GM21381 (cell line): Measurements from ENCODE around the gene ZMYND15.

Experiments used
- ATAC-seq: cut with Tn5 transposase; IDR thresholded peaks from one replicate; pipeline ENCODE4 v1.9.1; 2021; ENCODE audit warnings: mild to moderate bottlenecking, moderate library complexity; ENCODE audit not compliant: unreplicated experiment

ZMYND15 gene

DNA sequence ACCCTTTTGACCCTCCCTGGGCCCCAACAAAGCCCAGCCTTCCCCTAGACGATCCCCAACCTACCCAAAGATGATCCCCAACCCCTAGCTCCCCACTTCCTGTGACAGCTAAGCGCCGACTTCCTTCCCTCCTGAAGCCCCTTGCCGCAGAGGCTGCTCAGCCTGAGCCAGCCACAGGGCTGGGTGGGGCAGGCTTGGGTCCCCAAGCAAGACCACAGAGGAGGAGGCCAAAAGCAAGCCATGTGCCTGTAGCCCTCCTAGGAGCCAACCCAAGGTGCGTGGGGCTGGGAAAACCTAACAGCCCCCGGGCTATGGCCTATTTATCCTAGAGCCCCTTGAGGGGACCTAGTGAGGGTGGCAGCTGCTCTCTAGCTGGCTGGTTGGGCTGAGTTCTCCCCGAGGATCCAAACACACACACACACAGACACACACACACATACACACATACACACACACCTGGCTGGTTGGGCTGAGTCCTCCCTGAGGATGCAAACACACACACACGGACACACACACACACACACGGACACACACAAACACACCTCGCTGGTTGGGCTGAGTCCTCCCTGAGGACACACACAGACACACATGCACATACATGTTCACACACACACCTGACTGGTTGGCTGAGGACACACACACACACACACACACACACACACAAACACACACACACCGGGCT, 24.4 kb upstream of the ZMYND15 start:
- ATAC-seq, result no peak

DNA sequence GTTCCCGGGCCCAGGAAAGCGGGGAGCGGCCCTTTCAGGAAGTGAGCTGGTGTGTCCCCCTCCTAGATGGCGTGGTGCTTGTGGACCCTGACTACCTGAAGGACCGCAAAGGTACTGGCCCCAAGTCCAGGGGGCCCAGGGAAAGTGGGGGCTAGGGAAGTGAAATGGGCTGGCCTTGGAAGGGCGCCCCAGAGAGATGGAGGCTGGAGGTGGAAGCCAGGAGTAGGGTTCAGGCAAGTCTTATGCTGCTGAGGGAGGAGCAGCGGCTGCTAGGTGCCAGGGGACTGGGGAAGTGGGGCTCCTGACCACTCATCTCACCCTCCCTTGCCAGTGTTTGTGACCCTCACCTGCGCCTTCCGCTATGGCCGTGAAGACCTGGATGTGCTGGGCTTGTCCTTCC, 23.6 kb upstream of the ZMYND15 start:
- ATAC-seq, result no peak

DNA sequence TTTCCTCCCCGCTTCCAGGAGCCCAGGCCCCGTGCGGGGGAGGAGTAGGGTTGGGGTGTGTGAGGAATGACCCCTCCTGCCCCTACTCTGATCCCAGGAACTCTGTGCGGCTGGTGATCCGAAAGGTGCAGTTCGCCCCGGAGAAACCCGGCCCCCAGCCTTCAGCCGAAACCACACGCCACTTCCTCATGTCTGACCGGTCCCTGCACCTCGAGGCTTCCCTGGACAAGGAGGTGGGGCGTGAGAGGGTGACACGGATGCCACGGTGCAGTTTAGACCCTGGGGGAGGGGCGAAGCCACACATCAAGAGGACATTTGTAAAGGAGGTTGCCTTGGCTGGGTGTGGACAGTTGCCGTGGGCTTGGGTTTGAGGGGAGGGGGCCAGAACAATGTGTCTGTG, 21.8 kb upstream of the ZMYND15 start:
- ATAC-seq, result no peak

DNA sequence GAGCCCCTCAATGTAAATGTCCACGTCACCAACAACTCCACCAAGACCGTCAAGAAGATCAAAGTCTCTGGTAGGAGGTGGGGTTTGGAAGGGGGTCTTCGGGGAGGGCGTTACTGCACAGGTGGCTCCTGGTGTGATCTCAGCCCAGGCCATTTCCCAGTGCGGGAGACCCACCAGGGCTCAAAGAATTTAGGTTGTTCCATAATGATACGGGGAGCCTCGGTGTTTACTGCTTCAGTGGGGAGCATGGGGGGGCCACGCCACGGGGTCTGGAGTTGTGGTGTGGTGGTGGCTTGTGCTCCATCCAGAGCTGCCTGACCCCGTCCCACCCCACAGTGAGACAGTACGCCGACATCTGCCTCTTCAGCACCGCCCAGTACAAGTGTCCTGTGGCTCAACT, 21.4 kb upstream of the ZMYND15 start:
- no peak for ATAC-seq

DNA sequence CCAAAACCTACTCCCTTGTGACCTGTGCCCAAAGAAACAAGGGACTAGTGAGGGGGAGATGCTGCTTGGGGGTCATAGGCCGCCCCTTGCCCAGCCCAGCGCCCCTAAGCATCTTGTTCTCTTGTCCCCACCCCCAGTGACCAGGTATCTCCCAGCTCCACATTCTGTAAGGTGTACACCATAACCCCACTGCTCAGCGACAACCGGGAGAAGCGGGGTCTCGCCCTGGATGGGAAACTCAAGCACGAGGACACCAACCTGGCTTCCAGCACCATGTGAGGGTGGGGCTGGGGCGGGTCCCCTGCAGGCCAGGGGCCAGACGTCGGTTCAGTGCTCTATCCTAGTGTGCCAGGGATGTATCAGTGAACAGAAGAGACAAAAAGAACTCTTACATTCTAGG, 20.5 kb upstream of the ZMYND15 start:
- no peak for ATAC-seq

DNA sequence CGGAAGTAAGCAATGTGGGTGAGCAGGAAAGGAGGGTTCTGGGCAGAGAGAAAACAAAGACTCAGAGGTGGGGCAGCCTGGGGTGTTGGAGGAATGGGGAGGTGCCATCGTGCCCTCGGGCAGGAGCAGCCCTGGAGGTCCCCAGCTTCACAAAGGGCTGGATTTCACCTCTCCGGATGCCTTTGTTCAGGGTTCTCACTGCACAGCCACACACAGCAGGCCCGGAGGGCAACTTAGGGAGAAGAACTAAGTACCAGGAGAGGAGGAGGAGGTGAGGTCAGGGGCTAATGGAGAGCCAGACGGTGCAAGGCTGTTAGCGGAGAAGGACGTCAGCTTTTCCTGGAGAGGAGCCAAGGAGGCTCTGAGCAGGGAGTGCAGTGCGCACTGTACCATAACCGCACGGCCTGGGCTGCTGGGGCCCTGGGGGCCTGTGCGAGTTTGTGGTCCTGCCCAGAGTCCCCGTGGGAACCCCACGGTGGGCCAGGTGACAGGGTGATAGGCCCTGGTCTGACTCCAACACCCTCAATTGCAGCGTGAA, 19.9 kb upstream of the ZMYND15 start:
- ATAC-seq, result no peak

DNA sequence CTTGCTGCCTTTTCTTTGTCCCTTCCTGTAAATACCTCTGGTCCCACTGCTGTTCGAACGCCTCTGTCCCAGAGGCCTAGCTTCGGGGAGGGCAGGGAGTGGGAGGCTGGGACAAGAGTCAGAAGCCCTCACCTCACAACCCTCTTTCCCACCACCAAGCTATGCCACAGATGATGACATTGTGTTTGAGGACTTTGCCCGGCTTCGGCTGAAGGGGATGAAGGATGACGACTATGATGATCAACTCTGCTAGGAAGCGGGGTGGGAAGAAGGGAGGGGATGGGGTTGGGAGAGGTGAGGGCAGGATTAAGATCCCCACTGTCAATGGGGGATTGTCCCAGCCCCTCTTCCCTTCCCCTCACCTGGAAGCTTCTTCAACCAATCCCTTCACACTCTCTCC, 18.8 kb upstream of the ZMYND15 start:
- ATAC-seq, result no peak

DNA sequence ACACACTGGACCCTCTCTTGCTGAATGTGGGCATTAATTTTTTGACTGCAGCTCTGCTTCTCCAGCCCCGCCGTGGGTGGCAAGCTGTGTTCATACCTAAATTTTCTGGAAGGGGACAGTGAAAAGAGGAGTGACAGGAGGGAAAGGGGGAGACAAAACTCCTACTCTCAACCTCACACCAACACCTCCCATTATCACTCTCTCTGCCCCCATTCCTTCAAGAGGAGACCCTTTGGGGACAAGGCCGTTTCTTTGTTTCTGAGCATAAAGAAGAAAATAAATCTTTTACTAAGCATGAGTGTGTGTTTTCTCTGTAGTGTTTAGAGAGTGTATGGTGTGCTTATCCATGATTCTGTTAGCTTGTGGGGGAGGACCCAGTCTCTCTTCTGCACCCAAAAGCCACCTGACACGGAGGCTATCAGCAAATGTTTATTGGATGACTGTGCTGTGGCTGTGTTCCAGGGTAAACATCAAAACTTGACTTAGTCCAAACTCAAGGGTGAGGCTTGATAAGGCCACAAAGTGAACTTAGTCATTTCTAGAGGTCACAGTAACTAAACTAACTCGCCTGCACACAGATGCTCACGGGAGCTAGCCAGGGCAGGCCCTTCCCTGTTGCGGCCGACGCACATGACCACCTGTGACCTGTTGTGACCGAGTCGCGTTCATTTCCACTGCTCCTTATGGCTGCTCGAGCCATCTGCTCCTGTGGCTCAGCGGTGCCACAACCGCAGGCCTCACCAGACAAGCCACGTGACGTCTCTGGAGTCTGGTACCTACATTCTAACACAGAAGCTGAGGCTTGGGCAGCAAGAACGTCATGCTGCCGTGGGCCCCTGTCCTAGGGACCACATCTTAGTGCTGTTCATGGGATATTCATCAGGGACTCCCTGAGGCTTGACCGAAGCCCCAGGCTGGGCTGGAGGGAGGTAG, 18.2 kb upstream of the ZMYND15 start:
- no peak for ATAC-seq

DNA sequence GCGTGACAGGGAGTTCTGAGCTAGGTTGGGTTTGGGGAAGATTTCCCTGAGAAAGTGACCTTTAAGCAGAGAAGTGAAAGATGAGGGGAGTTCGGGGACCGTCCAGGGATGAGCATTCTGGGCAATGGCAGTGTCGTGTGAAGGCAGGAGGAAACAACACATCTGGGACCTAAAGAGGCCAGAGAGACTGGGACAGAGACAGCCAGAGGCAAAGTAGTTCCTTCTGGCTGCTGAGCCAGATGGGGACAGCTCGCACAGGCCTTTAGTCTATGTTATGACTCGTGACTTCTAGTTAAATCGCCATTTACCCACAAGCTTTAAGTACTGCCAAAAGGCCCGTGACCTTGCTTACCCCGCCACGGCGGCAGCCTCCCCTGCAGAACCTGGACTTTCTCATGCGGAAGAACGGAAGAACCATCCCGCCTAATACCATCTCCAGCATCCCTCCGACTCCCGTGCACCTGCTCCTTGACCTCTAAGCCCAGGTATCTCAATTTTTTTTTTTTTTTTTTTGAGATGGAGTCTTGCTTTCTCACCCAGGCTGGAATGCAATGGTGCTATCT, 16.9 kb upstream of the ZMYND15 start:
- no peak for ATAC-seq

DNA sequence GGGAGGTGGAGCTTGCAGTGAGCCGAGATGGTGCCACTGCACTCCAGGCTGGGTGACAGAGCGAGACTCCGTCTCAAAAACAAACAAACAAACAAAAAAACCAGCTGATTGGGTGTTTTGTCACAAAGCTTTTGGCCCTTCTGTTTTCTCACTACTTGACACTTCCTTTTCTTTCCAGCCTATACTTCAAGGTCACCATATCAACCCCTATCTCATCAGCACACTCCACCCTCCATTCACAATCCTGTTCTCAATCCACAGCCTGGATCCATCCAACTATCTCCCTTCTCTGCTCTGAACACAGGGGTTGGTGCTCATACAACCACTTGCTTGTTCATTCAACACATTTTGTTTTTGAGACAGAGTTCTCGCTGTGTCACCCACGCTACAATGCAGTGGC, 15.0 kb upstream of the ZMYND15 start:
- no peak for ATAC-seq

DNA sequence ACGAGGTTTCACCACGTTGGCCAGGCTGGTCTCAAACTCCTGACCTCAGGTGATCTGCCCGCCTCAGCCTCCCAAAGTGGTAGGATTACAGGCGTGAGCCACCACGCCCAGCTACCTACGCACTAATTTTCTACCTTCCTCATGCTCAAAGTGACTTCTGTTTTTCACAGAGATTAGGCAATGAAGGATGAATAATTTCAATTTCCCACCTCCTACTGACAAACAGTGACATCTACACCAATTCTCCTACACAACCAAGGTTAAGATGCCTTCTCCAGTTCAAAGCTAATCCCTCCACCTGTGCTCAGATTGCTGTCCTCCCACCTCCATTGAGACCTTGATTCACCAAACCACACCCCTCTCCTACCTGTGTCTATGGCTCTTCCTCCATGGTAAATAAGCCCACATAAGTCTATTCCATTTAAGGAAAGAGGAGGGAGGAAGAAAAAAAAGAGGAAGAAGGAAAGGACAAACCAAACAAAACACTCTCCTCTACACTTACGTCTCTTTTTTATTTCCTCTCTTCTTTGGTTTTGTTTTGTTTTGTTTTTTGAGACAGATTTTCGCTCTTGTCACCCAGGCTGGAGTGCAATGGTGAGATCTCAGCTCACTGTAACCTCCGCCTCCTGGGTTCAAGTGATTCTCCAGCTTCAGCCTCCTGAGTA, 13.9 kb upstream of the ZMYND15 start:
- no peak for ATAC-seq

DNA sequence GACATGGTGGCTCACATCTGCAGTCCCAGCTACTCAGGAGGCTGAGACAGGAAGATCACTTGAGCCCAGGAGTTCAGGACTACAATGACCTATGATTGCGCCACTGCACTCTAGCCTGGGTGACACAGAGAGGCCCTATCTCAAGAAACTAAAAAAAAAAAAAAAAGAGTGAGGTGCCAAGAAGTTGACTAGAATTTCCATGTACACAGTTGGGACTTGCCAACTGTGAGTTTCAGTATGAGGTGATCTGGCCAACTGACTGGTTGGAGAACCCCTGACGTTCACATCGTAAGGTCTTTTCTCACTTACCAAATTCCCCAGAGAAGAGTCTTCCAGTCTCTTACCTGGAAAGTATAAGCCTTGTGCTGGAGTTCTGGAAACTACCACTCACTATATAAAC, 11.5 kb upstream of the ZMYND15 start:
- no peak for ATAC-seq

DNA sequence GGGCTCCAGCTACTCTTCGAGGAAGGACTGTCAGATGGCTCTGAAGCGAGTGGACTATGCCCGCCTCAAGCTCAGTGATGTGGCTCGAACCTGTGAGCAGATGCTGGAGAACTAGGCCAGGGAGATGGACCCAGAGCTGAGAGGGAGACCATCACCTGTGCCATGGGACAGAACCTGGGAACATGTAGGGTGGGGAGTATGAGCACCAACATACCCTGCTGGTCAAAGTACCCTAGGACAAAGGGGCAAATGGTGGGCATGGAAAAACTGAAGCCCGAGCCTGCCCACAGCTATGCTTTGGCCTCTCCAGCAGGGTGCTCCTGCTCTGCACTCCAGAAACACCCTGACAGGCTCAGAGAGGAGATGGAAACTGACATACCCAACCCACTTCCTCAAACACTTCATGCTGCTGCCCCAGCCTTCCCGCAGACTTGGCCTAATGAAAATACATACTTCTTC, 6.5 kb upstream of the ZMYND15 start:
- ATAC-seq, result no peak

DNA sequence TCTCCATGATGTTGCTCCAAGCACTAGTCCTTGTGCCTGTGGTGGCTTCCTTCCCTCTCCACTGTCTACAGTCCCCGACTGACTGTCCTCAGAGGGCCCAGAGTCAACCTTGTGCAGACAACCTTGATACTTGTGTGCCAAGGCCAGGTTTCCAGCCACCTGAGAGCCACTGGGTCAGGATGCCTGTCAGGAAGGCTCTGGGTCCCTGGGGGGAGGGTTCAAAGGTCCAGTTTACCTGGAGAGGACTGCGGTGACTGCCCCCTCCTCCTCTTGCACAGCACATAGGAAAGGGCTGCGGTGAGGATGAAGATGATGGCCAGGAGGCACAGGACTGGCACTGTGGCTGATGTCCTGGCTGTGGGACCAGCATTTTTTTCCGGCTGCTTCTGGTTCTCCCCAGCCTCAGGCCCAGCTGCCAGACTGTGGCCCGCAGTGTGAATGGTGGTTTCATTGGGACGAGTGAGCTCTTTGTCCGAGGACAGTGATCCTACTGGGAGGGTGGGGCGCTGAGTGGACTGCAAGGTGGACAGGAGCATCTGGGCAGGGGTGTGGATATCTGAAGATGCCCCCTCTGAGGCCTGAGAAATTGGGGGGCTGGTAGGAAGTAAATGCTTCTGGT, 4.7 kb upstream of the ZMYND15 start:
- ATAC-seq, result no peak

DNA sequence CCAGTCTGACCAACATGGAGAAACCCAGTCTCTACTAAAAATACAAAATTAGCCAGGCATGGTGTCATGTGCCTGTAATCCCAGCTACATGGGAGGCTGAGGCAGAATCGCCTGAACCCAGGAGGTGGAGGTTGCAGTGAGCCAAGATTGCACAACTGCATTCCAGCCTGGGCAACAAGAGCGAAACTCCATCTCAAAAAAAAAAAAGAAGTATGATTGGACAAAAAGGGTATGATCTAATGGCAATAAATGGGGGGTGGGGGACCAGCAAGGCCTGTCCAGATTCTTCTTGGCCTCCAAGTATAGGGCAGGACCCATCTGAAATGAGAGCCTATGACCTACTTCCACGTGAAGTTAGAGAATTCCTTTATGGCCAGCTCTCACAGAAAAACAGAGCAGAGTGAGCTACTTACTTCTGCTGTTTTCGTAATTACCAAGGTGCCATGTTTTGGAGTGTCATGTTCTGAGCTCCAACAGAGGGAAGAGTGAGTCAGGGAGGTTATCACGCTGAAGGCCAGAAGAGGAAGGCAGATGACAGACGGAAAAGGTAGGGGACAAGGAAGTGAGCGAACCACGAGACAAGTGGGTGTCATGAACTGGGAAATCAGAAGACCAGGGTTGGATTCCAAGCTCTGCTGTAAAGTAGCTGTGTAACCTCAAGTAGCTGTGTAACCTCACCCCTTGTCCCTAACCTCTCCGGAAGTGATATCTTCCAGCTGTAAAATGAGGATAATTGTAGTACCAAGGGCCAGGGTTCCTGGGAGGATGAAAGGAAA, 3.6 kb upstream of the ZMYND15 start:
- ATAC-seq, result no peak

DNA sequence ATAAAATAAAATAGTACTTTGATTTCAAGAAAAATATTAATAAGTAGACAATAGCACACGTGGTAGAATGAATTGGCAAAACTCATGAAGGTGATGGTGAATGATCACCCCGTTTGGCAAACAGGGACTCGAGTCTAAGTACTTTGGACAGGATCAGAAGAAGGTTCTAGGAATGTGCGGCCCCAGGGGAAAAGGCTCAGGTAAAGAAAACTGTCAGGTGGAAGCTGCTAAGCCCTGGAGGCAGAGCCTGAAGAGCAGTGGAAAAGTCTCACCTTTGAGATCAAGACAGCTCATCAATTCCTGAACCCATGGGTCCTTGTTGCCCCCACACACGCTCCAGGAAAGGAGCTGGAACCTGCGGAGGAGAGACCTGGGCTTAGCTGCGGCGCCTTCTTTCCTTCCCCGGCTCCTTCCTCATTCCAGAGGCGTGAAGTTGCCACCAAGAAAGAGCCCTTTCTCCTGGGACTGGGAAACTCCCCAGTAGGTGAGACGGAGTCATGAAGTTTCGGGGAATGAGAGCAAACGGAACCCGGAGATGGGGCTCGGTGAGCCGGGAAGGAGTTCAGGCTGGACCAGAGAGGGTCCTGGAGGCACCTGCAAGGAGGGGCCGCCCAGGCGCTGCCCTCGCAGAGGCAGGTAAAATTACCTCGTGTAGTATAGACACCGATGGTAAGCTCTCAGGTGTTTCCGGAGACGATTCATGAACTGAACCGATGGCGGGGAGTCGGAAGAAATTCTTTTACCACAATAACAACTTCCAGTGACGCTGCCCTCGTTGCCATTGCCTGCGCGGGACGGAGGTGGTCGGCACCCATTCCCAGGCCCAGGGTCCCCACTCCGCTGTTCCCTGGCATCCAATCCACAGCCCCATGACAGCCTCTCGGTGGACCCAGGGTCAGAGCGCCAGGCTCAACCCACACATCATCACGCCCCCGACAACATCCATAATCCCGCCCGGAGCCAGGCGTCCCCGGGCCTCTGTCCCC, 1.2 kb upstream of the ZMYND15 start:
- ATAC-seq, result no peak

DNA sequence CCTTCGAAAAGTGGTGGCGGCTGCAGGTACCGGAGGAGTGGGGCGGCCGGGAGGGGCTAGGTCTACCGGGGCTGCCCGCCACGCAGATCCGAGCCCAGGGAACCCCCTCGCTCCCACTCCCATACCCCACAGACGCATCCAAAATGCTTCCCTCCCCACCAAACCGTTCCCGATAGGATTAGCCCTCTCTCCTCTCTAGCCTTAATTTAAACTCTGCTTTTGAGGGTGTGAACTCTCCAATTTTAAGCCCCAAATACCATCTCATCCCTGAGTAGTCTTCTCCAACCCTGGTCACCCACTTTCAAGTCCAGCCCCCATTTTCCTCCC, 355 bp downstream of the ZMYND15 start:
- no peak for ATAC-seq

DNA sequence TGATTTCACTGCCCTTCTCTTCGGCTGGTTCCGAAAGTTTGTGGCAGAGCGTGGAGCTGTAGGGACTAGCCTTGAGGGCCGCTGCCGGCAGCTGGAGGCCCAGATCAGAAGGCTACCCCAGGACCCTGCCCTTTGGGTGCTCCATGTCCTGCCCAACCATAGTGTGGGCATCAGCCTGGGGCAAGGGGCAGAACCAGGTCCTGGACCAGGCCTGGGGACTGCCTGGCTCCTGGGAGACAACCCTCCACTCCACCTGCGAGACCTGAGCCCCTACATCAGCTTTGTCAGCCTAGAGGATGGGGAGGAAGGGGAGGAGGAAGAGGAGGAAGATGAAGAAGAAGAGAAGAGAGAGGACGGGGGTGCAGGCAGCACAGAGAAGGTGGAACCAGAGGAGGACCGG, 951 bp downstream of the ZMYND15 start:
- ATAC-seq, result no peak

DNA sequence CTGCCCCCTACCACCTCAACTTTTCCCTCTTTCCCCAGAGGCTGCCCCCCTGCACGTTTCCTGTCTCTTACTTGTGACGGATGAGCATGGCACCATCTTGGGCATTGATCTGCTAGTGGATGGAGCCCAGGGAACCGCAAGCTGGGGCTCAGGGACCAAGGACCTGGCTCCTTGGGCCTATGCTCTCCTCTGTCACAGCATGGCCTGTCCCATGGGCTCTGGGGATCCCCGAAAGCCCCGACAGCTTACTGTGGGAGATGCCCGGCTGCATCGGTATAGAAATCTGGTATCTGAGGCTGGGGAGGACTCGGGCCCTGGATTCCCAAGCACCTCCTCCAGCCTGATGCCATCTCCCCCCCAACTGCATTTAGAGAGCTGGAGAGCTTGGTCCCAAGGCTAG, 1.9 kb downstream of the ZMYND15 start:
- no peak for ATAC-seq
